ENCODE results near the gene PAPPA2.

DNA sequence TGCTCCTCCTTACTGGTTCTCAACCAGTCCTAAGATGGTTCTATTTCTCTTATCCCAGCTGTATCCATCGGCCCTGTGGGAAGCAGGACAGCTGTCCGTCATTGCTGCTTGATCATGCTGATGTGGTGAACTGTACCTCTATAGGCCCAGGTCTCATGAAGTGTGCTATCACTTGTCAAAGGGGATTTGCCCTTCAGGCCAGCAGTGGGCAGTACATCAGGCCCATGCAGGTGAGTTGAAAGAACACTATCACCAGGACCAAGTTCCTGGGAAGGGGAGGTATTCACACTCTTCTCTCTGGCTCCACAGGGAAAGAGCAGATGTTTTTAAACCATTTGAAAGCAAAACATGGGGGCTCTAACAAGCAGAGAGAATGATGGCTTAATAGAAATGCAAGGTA lies 302.6 kb downstream of the PAPPA2 start:
- no peak for TF ChIP-seq POLR2A (IDR thresholded peaks at IDR 0.05; ENCODE audit: low read length)
- TF ChIP-seq GATA1 (IDR thresholded peaks at IDR 0.05; ENCODE audit: low read depth, low read length): no peak
